ENCODE results near the gene SLC2A1.

DNA sequence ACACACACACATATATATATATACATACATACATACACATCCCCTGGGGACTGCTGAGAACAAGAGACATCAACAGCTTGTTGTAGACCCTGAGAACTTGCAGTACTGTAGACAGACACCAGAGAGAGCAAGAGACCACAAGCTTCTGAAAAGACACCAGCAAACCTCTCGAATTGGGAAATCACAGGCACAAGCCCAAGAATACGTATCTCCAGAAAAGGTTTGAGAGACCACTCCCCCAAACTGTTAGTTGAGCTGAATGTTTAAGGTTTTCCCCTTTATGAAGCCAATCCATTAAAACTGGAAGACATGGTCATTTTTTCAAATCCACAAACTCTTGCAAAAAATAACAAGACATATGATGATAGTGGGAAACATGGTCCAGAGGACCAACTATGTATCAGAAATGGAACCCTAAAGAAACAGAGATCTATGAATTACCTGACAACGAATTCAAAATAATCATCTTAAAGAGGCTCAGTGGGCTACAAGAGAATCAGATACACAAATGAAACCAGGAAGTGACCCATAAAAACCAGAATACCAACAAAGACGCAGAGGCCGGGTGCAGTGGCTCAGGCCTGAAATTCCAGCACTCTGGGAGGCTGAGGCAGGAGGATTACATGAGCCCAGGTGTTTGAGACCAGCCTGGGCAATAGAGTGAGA lies 45.1 kb downstream of the SLC2A1 start:
- TF ChIP-seq, protein P1, sequence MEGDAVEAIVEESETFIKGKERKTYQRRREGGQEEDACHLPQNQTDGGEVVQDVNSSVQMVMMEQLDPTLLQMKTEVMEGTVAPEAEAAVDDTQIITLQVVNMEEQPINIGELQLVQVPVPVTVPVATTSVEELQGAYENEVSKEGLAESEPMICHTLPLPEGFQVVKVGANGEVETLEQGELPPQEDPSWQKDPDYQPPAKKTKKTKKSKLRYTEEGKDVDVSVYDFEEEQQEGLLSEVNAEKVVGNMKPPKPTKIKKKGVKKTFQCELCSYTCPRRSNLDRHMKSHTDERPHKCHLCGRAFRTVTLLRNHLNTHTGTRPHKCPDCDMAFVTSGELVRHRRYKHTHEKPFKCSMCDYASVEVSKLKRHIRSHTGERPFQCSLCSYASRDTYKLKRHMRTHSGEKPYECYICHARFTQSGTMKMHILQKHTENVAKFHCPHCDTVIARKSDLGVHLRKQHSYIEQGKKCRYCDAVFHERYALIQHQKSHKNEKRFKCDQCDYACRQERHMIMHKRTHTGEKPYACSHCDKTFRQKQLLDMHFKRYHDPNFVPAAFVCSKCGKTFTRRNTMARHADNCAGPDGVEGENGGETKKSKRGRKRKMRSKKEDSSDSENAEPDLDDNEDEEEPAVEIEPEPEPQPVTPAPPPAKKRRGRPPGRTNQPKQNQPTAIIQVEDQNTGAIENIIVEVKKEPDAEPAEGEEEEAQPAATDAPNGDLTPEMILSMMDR (conservative IDR thresholded peaks at IDR 0.05 in 1 of 2, IDR thresholded peaks at IDR 0.05 in 1 of 2; ENCODE audit: extremely low read depth in 1 of 2, insufficient read depth in 1 of 2, low read depth in 1 of 2, low read length in 2 of 2) = peak; percentile 76 to 79
- no peak for TF ChIP-seq EZH2 (IDR thresholded peaks at IDR 0.05; ENCODE audit: borderline replicate concordance, low read length)
